A673 (cell line): ENCODE measurements around the gene SIVA1.

Experiments used
- EZH2 ChIP-seq: fragments of 200-600 bp; sonication (generic); IDR thresholded peaks from 2 replicates; pipeline ENCODE4 v1.6.1; 2017; ENCODE audit warnings: borderline replicate concordance, low read depth, mild to moderate bottlenecking, mixed read lengths, antibody characterized with exemption, low read length; ENCODE audit not compliant: poor library complexity, severe bottlenecking
- TF ChIP-seq, protein P1 (sequence below): fragments of 300-800, 200-600 bp; sonication (generic); conservative IDR thresholded peaks from 2 replicates; pipeline ENCODE4 v1.5.1; 2017; ENCODE audit warnings: low read depth, mild to moderate bottlenecking, antibody characterized with exemption, low read length, moderate library complexity, mixed read lengths

DNA sequence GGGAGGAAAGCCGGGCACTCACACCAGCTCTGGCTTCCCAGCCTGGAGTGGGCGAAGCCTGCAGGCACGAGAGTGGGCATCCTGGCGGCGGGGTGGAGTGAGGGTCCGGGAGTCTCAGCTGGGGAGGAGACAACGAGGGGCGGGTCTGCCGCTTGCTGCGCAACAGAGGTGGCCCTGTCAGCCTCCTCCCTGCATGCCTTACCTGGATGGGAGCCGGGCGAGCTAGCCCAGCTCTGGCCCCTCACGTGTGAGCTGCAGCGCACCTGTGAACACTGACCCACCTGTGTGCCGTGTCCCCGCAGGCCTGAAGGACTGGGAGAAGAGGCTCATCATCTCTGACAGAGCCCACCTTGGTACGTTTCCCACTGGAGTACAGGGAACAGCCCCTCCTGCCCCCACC, 13.9 kb upstream of the SIVA1 start:
- TF ChIP-seq, protein P1, sequence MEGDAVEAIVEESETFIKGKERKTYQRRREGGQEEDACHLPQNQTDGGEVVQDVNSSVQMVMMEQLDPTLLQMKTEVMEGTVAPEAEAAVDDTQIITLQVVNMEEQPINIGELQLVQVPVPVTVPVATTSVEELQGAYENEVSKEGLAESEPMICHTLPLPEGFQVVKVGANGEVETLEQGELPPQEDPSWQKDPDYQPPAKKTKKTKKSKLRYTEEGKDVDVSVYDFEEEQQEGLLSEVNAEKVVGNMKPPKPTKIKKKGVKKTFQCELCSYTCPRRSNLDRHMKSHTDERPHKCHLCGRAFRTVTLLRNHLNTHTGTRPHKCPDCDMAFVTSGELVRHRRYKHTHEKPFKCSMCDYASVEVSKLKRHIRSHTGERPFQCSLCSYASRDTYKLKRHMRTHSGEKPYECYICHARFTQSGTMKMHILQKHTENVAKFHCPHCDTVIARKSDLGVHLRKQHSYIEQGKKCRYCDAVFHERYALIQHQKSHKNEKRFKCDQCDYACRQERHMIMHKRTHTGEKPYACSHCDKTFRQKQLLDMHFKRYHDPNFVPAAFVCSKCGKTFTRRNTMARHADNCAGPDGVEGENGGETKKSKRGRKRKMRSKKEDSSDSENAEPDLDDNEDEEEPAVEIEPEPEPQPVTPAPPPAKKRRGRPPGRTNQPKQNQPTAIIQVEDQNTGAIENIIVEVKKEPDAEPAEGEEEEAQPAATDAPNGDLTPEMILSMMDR = no peak
- no peak for TF ChIP-seq EZH2
